SH-SY5Y (cell line): ENCODE data around the gene ADI1.

ENCODE experiments used
- GATA2 ChIP-seq: IDR thresholded peaks from 2 replicates; pipeline ENCODE4 v1.6.1; 2011; ENCODE audit warnings: mild to moderate bottlenecking, low read depth, low read length
- GATA3 ChIP-seq: IDR thresholded peaks from 2 replicates; pipeline ENCODE4 v1.6.1; 2011; ENCODE audit warnings: low read depth, mild to moderate bottlenecking, low read length, moderate library complexity

The ADI1 gene

DNA sequence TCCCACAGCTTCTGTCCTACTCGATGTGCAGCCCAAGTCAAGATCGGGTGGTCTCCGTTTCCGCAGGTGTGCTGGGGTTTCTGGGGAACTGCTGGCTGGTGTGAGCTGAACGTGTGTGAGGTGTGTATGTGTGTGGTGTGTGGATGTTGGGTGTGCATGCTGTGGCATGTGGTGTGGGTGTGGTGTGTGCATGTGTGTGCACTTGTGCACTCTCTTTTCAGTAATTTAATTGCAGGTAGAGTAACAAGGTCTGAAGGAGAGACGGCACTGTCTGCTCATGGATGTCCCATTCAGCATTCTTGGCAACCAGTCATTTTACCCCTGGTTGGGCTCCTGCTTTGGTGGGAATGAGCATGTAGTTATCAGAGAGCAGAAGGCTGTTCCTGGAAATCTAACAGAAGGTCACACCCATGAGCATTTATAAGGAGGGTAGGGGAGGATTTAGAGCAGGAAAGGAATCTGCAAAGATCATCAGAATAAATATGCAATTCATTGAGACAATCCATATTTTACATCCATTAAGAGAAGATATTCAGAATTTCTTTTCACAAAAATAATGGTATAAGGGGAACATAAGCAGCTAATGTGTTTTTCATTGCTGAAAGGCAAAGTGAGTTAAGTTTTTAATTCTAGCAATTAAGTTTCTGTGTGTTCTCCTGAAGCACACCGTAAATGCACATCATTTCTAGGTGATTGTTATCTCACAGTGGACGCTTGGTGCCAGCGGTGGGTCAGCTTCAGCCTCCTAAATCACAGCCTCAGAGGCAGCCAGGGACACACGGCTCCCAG lies 60.7 kb downstream of the ADI1 start:
- TF ChIP-seq GATA3, result no peak
- peak; percentile 87 for TF ChIP-seq GATA2

DNA sequence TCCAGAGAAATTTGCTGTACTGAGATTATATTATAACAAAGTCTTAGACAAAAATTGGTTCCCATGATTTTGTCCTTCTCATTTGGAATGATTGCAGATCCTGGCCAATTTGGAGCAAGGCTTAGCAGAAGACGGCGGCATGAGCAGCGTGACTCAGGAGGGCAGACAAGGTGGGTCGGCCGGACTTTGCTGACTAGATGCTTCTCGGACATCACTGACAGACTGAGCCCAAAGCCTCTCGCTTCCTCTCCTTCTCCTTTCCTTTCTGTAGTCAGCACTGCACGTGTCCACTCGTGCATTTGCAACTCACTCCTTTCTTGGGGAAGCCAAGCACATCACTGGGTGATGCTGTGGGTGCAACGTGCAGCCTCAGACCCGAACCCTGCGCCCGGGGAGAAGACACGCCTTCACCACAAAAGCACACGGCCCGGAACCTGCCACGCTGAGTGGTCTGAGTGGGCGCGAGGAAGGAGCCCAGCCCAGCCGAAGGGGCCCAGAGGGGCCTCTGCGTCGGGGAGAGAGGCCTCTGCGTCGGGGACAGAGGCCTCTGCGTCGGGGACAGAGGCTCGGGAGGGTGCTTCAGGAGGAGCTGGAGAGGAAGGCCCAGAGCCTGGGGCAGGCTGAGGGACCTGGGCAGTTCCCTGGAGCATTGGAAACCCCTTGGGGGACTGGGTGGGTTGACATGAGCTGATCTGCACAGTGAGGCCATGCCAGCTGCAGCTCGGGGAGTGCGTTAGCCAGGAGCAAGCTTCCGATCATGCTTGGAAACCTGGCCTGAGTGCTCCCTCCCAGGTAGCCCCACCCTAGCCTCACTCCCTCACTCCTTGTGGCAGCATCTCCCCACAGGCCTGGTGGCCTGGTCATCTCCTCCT lies 61.6 kb downstream of the ADI1 start:
- no peak for TF ChIP-seq GATA2
- TF ChIP-seq GATA3, result no peak

DNA sequence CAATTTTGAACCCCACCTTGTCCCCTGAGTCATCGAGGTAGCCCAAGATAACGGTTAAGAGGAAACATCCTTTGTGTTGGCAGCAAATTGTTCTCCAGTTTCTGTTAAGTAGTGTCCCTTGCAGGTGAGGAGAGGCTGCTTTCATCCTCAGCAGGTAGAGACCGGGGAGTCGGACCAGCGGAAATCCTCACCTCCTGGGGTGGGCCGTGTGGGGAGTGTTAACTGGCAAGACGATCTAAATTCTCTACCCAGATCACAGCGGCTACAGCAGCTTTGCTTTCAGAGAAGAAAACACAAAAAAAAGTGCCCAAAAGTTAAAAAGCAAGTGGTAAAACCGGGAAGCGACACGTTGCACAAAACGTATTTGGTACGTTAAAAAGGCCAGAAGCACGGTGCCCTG lies 63.2 kb downstream of the ADI1 start:
- TF ChIP-seq GATA3, result no peak
- no peak for TF ChIP-seq GATA2

DNA sequence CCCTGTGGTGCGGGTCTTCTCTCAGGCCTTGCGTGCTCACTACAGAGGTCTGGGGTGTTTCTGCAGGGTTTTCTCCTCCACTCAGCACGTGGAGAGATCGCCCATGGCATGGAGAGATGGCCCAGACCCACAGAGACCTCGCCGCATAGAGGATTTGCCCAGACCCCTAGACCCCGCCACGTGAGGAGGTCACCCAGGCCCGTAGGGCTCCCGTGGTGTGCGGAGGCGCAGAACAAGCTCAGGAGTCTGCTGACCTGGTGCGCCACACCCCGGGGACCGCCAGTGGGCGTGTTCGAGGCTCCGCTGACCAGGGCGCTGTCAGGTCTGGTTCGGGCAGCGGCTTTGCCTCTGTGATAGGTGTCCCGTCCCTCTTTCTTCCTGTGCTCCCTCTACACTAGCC lies 64.5 kb downstream of the ADI1 start:
- TF ChIP-seq GATA3, result no peak
- TF ChIP-seq GATA2, result no peak

DNA sequence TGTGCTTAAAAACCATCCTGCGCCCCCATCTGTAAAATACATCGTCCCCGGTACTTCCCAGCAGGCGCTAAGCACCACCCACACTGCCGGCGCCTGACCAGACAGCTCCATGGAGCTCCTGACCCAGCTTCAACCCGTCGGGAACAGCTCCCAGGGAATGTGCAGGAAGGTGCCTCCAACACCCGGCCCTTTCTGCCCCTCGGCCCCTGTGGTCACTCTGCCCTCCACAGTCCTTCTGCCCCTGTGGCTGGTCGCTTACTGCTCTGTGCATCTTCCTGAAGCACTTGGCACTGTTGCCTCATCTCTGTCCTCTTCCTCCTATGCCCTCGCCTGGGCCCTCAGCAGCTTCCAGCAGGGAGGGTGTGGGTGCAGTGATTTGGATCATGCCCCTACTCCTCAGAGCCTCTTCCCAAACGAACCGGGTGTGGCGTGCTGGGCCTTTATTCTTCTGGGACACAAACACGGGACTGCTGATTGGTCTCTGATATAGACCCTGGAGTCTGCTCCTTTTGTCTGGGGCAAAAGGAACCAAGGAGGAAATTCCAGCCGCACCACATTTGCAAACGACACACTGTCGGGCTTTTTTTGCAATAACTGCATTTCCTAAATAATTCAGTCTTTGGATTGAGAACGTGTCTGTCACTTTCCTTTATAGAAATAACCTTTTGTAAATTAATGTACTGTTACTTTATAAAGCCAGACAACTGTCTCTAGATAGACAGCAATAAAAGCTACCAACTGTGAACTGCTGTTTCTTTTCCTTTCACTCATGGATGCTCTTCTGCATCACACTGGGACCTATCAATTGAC lies 65.9 kb downstream of the ADI1 start:
- TF ChIP-seq GATA2 (no peak), GATA3 (no peak)

DNA sequence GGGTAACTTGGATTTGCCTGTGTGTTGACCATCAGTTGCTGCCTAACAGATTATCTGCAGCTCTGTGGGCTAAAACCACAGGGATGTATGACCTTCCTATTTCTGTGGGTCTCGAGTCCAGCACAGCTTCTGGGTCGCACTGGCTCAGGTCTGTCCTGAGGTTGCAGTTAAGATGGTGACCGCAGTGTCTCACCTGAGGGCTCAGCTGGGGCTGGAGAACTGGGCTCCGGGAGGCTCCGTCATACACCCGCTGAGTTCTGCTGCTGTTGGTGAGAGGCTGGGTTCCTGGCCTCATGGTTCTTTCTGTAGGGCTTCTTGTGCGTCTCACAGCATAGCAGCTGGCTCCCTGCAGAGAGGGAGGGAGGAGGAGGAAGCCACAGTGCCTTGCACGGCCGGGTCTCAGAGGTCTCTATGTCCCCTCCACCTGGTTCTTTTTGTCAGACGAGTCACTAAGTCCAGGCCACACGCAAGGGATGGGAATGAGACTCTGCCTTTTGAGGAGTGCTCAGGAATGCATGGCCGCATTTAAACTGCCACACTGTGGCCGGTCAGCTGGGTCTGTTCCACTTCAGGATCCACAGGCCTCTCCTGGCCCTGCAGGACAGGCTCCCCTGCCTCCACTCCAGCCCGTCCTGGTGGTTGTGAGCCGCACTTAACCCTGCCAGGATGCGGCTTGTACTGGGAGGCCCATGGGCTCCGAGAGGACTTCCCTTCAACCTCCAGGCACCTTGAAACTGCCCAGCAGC lies 67.2 kb downstream of the ADI1 start:
- no peak for TF ChIP-seq GATA3
- no peak for TF ChIP-seq GATA2

DNA sequence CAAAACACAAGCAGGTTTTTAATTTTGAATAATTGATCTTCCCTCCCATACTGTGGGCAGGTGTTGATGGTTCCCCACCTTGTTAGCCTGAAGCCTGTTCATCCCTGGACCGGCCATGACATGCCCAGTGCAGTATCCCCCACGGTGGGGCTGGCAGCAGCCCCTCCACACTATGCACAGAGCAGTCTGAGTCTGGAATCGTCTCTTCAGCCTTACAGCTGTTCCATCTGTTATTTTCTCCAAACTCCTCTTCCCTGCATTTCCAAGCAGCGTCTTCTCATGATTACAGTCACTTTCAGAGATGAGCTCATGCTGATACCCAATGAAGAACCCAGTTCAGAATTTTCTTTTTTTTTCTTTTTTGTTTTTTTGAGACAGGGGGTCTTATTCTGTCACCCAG lies 68.2 kb downstream of the ADI1 start:
- TF ChIP-seq GATA3 (no peak), GATA2 (no peak)

DNA sequence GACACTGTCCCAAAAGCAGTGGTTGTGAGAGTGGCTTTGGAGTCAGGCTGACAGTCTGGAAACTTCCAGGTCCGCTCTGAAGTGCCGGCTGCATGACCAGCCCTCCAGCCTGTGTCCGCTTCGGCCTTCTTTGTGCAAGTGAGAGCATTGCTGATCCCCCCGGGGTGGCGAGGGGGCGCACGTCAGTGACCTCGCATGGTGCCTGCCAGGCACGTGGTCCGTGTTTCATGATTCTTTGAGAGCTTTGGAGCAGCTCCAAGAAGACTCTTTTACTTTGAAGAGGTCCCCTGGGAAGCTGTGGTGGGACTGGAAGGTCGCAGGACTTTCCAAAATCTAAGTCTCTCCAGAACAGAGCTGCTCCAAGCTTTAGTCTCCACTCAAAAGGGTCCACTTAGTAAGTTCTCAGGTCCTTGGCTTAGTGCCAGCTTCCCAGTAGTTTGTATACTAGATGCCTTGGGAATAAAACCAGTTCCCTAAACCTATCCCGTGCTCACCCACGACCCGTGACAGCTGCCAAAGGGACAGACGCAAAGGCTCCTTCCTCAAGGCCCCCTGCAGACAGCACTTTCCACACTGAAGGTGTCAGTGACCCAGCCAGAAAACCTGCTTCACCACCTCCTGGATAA lies 68.8 kb downstream of the ADI1 start:
- no peak for TF ChIP-seq GATA2
- no peak for TF ChIP-seq GATA3

DNA sequence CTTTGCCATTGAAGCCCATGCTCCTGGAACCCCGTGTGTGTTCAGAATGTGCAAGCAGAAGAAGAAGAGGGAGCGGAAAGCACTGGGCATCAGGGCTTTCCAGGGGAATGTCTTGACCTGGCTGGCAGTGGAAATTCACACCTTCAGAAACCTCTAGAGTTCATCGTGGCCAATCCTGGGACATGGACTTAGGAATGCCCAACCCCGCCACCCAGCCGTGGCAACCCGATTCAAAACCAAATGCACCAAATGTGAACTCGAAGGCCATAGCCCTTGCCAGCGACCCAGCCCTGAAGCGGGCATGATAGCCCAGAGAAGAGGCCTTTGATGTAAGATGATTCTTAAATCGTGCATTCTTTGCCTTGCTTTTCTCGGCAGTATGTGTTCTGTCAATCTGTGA lies 69.4 kb downstream of the ADI1 start:
- TF ChIP-seq GATA2 (no peak), GATA3 (no peak)

DNA sequence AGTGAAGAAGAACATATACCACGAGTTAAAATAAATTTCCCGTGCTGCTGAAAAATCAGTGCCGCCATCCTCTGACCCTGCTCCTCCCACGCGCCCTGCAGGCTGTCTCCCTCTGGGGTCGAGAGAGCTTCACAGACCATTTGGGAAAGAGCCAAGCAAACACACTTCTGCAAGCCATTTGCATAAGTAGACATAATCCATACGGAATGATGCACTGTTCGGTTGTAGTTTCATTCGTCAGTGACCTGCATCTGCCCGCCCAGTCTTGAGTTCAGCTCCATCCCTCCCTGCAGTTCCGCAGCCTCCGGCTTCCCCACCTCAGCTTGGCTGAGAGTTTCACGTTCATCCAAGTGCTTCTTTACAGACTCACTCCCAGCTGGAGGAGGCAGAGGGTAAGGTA lies 70.2 kb downstream of the ADI1 start:
- 0 out of 2 replicates have a peak, but pooled peaks have one; percentile 40 for TF ChIP-seq GATA2
- TF ChIP-seq GATA3, result no peak

DNA sequence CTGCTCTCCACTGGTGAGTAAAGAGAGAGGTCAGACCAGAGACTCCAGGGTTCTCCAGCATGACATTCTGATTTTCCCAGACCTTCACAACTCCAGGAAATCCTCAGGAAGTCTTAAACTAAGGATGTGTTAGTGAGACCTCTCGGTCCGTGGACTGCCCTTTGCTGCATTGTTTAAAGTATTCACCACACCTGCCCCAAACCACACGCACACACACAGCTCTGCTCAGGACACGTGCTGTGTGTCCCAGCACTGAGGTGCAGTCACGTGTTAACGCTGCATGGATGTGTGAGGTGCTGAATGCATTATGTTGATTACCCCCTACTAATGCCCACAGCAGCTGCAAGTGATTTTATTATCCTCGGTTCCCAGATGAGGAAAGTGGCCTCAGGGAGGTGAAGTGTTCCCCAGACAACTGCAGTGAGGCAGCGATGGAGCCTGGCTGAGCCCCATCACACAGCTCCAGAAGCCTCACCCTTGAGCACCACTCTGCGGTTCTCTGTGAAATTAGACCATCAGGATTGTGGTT lies 71.5 kb downstream of the ADI1 start:
- TF ChIP-seq GATA2 (no peak), GATA3 (no peak)
